EH (cell line): ENCODE measurements around the gene YWHAE.
"Not testable (repeated sequence)": the region's sequence is repeated elsewhere in the genome, so short reads cannot be mapped to it uniquely, and the experiment has no call there.

ENCODE experiments used
- DNase-seq: peaks from one replicate; pipeline ENCODE4 v3.0.0-alpha.2; 2015; ENCODE audit warnings: low read depth

Gene YWHAE

DNA sequence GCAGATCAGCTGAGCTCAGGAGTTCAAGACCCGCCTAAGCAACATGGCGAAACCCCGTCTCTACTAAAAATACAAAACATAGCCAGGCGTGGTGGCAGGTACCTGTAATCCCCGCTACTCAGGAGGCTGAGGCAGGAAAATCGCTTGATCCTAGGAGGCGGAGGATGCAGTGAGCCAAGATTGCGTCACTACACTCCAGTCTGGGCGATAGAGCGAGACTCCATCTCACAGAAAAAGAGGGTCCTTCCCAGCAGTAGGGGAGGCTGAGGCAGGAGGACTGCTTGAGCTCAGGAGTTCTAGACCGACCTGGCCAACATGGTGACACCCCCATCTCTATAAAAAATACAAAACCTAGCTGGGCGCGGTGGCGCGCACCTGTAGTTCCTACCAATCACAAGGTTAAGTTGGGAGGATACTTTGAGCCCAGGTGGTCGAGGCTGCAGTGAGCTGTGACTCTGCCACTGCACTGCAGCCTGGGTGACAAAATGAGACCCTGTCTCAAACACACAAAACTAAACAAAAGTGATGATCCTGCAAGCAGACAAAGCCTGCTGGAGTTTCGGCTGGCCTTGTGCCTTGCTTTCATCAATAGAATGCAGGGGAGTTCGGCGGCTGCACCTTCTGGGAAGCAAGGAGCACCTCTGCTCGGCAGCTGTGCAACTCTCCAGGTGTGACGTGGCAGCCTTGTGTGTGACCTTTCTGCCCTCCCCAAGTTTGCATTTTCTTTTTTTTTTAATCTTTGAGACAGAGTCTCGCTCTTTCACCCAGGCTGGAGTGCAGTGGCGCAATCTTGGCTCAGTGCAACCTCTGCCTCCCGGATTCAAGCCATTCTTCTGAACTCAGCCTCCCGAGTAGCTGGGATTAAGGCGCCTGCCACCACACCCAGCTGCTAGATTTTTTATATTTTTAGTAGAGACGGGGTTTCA, 12.4 kb upstream of the YWHAE start:
- DNase-seq = no peak

DNA sequence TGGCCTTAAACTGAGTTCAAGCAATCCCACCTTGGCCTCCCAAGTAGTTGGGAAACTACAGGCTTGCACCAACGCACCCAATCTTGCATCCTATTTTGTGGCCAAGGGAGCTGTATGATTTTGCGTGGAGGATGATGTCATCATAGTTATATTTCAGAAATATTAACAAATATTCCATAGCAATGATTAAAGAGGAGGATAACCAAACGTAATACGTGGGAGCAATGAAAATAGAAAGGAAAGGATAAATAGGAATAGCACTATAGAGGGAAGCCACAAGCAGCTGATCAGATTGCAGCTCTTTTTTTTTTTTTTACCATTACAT, 2.2 kb upstream of the YWHAE start:
- no peak for DNase-seq

GRCh38 chr17:1398931-1399678, 917 bp downstream of the YWHAE start:
- peak; percentile 55 for DNase-seq

GRCh38 chr17:1398028-1398427, 2.0 kb downstream of the YWHAE start:
- no peak for DNase-seq

- DNase-seq = not testable (repeated sequence)
Measured at GRCh38 chr17:1395876-1396665, 4.0 kb downstream of the YWHAE start.

- no peak for DNase-seq
Measured at GRCh38 chr17:1391577-1391976, 8.4 kb downstream of the YWHAE start.

GRCh38 chr17:1390432-1391367, 9.3 kb downstream of the YWHAE start:
- DNase-seq = peak; percentile 50

- DNase-seq = not testable (repeated sequence)
Measured at GRCh38 chr17:1387490-1388227, 12.4 kb downstream of the YWHAE start.

GRCh38 chr17:1386675-1387190, 13.3 kb downstream of the YWHAE start:
- not testable (repeated sequence) for DNase-seq

- no peak for DNase-seq
Measured at GRCh38 chr17:1386265-1386664, 13.8 kb downstream of the YWHAE start.

GRCh38 chr17:1385861-1386260, 14.2 kb downstream of the YWHAE start:
- DNase-seq = no peak

DNA sequence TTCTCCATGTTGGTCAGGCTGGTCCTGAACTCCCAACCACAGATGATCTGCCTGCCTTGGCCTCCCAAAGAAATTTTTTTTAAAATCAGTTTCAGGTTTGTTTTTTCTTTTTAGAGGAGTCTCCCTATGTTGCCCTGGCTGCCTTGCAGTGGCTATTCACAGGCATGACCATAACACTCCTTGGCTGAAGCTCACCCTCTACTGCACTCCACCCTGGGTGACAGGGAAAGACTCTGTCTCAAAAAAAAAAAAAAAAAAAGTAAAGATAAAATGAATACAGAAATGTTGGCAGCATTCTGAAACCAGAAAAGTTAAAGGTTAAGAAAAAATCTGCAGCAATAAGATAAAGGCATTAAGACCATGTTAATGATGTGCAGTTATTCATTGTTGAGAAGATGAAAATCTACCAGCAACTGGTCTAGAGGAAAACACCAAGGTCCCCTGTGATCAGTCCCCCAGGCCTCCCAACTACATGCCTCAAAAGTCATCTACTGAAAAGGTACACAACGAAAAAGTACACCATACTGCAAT, 15.1 kb downstream of the YWHAE start:
- peak; percentile 20 for DNase-seq

GRCh38 chr17:1379930-1380313, 20.1 kb downstream of the YWHAE start:
- peak; percentile 24 for DNase-seq

GRCh38 chr17:1379208-1379929, 20.7 kb downstream of the YWHAE start:
- no peak for DNase-seq

DNA sequence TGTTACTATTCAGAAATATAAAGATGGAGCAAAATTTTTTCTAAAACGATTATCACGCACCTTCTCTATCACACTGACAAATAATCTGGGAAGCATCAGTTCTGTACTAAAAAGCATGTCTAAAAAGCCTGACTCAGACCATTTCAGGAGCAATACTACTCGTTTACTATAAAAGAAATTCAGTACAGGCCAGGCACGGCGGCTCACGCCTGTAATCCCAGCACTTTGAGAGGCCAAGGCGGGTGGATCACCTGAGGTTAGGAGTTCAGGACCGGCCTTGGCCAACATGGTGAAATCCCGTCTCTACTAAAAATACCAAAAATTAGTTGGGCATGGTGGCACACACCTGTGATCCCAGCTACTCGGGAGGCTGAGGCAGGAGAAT, 21.6 kb downstream of the YWHAE start:
- not testable (repeated sequence) for DNase-seq

DNA sequence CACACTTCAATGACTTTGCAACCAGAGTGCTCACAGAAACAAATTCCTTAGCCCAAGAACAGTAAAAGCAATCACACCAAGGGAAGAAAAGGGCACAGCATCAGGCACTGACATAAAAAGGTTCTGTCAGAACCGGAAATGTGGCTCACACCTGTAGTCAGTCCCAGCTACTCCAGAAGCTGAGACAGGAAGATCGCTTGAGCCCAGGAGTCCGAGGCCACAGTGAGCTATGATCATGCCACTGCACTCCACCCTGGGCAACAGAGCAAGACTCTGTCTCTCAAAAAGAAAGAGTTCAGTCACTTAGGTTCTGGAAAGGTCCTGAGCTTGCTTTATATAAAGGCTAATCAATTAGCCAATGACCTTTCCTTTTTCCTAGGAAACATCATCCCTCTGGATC, 22.7 kb downstream of the YWHAE start:
- no peak for DNase-seq

DNA sequence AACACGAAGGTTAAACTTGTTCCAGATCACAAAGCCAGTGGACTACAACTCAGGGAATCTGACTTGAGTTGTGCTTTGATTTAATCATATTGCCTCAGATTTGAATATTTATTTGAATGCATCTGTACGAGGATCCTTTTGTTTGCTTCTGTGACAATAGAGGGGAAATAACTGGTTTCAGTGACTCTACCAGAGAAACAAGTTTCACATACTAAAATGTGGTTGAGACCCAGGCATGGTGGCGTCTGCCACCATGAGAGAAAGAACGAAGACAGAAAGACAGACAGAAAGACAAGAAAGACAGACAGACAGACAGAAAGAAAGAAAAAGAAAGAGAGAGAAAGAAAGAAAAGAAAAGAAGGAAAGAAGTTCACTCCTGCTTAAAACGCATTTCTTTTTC, 24.0 kb downstream of the YWHAE start:
- DNase-seq = no peak

DNA sequence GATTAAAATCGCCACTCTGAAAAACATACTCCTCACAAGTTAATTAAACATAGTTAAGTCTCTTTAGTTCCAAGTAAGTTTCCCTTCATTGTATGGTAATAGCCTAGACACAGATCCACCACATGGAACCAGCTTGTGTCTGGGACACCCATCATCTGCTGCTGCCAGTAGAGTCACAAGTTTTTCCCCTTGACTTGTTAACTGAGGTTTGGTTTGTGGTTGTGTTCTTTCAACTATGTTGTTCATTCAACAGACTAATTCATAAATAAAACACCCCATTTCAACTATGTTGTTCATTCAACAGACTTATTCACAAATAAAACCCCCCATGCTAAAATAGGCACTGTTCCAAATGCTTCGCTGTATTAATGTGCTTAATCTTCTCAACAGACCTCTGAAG, 24.4 kb downstream of the YWHAE start:
- DNase-seq = no peak

DNA sequence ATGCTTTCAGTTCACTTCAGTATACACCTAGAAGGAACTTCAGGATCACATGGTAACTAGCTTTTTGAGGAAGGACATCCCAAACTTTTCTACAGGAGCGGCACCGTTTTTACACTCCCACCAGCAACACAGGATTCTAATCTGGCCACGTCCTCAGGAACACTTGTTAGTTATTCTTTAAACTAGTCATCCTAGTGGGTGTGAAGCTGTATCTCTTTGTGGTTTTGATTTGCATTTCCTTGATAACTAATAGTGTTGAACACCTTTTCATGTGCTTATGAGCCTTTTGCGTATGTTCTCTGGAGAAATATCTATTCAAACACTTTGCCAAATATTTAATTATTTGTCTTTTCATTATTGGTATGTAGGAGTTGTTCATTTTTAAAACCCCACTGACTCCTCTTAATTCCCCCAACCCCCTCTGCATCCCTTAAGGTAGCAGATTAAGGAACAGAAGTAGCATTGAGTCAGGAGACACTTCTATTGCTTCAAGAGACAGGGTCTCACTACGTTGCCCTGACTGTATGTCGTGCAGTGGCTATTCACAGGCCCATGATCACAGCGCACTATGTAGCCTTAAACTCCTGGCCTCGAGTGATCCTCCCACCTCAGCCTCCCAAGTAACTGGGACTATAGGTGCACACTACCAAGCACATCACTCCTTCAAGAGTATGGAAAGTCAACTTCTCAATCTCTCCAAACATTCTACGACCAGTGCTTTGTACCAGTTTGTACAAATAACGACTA, 25.4 kb downstream of the YWHAE start:
- no peak for DNase-seq
